SK-N-MC (cell line): ENCODE measurements around the gene SGO1.
A peak's percentile ranks its signal among the peaks of the same experiment; 100 is the strongest.

ENCODE experiments used
- DNase-seq: peaks from one replicate; pipeline ENCODE4 v3.0.0-alpha.2; 2011; ENCODE audit warnings: low read depth, low spot score
- H3K27ac ChIP-seq: fragments of 200-600 bp; sonication (generic); 2 replicates; pipeline ENCODE4 v1.5.1; 2016; ENCODE audit warnings: mixed run types
- H3K36me3 ChIP-seq: fragments of 200-600 bp; sonication (generic); 2 replicates; pipeline ENCODE4 v1.6.1; 2017; ENCODE audit warnings: antibody characterized with exemption, low read length, mixed read lengths; ENCODE audit not compliant: insufficient read depth
- H3K4me3 ChIP-seq: fragments of 200-600 bp; sonication (generic); 2 replicates; pipeline ENCODE4 v1.5.1; 2016
- H3K9ac ChIP-seq: fragments of 200-600 bp; sonication (generic); 2 replicates; pipeline ENCODE4 v1.8.0; 2017; ENCODE audit warnings: mixed run types, mixed read lengths; ENCODE audit not compliant: insufficient read length
- H3K9me3 ChIP-seq: fragments of 200-600 bp; sonication (generic); 2 replicates; pipeline ENCODE4 v1.6.1; 2017; ENCODE audit warnings: low read depth, mild to moderate bottlenecking, antibody characterized with exemption, low read length, moderate library complexity, mixed read lengths
- EZH2 ChIP-seq: fragments of 200-600 bp; sonication (generic); IDR thresholded peaks from one replicate; pipeline ENCODE4 v1.6.1; 2017; ENCODE audit warnings: antibody characterized with exemption
- FOXP2 ChIP-seq: optimal IDR thresholded peaks from 2 replicates; pipeline ENCODE3; 2011; ENCODE audit warnings: mild to moderate bottlenecking, moderate library complexity; ENCODE audit not compliant: insufficient read depth; ENCODE audit errors: extremely low read length, control extremely low read depth
- POLR2AphosphoS5 ChIP-seq: IDR thresholded peaks from 2 replicates; pipeline ENCODE4 v1.6.1; 2012; ENCODE audit warnings: mild to moderate bottlenecking, low read depth, low read length, borderline replicate concordance

SGO1 gene

DNA sequence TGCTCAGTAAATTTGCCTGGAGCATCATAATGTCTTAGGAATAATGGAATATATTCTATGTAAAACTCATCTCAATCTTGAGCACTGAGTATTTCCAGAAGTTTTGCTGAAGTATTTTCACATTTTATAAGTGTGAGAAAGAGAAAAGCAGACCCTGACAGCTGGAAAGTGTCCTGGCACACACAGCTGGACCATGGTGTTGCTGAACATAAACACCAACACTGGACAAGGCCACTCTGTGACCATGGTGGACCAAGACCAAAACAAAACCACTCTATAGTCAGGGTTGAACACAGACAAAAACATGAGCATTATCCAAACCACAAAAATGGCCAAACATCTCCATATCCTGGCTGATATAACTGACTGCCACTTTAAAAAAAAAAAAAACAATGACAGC lies 15.1 kb upstream of the SGO1 start:
- TF ChIP-seq POLR2AphosphoS5 (no peak), FOXP2 (no peak), EZH2 (no peak)
- DNase-seq: no peak
- no peak overlapping the region for H3K4me3 ChIP-seq
- no peak overlapping the region for H3K27ac ChIP-seq
- H3K9me3 ChIP-seq: no peaks in the 10 kb centered on the region
- H3K9ac ChIP-seq: no peak overlapping the region
- no peaks in the 10 kb centered on the region for H3K36me3 ChIP-seq

DNA sequence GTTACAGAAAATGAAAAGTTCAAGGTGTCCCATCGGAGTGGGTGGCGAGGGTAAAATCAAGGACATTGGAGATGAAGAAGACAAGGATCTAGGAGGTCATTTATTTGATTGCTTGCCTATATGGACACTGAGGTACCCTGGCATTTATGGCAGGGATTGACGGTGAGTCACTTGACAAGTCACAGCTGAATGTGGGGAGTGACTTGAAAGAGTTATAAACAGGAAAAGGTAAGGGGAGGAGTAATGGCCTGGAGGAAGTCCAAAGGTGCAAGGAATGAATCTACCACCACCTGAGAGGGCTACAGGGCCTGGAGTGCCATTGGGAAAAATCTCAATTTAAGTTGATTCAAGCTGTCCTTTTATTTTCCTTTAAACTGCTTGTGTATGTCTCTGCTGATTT lies 11.8 kb upstream of the SGO1 start:
- Histone ChIP-seq H3K9me3 (no peaks in the 10 kb centered on the region), H3K36me3 (no peaks in the 10 kb centered on the region), H3K4me3 (no peak overlapping the region), H3K9ac (no peak overlapping the region), H3K27ac (no peak overlapping the region)
- DNase-seq: no peak
- TF ChIP-seq EZH2 (no peak), POLR2AphosphoS5 (no peak), FOXP2 (no peak)

DNA sequence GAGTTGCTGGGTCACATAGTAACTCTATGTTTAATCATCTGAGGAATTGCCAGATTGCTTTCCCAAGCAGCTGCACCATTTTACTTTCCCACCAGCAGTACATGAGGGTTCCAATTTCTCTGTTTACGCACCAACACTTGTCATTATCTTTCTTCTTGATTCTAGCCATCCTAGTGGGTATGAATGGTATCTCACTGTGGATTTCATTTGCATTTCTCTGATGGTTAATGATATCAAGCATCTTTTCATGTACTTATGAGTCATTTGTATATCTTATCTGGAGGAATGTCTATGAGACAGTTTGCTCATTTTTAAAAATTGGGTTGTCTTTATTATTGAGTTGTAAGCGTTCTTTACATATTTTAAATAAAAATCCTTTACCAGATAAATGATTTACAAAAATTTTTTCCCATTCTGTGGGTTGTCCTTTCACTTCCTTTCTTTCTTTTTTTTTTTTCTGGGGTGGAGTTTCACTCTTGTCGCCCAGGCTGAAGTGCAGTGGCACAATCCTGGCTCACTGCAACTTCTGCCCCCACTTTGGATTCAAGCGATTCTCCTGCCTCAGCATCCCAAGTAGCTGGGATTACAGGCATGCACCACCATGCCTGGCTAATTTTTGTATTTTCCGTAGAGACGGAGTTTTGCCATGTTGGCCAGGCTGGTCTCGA lies 8.9 kb upstream of the SGO1 start:
- no peak overlapping the region for H3K9ac ChIP-seq
- no peak for DNase-seq
- H3K27ac ChIP-seq: no peak overlapping the region
- no peaks in the 10 kb centered on the region for H3K9me3 ChIP-seq
- TF ChIP-seq EZH2 (no peak), FOXP2 (no peak), POLR2AphosphoS5 (no peak)
- no peaks in the 10 kb centered on the region for H3K36me3 ChIP-seq
- H3K4me3 ChIP-seq: no peak overlapping the region

DNA sequence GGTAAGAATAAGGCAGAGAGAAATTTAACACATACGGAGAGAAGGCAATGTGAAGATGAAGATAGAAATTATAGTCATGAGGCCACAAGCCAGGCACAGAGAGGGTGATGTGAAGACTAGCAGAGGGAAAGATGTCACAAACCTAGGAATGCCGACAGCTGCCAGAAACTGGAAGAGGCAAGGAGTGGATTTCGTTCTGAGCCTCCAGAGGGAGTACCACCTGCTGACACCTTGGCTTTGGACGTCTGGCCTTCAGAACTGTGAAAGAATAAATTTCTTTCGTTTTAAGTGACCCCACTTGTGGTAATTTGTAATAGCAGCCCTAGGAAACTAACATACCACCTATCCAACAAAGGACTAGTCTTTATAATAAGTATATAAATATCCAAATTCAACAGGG lies 5.0 kb upstream of the SGO1 start:
- Histone ChIP-seq H3K36me3 (no peaks in the 10 kb centered on the region), H3K4me3 (no peak overlapping the region), H3K27ac (no peak overlapping the region), H3K9me3 (no peaks in the 10 kb centered on the region), H3K9ac (no peak overlapping the region)
- no peak for TF ChIP-seq POLR2AphosphoS5
- TF ChIP-seq EZH2: no peak
- no peak for TF ChIP-seq FOXP2
- DNase-seq: no peak

DNA sequence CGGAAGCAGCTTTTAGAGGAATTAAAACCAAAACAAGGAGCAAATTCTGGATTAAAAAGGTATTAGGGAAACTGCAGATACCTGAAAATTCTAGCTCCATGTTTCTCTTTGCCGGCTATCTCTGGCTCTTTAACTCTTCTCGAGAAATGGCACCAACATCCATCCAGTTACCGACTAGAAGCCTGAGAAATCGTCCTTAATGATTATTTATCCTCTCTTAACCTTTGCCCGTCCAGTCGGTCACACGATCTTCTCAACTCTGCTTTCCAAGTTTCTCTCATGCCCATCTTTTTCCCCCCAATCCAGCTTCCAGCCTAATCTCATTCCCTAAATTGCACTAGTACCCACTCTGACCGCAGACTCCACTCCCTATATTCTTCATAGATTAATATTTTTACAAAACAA lies 596 bp upstream of the SGO1 start:
- no peak for DNase-seq
- Histone ChIP-seq H3K36me3 (peaks cover 10% of the 10 kb centered on the region), H3K4me3 (peak overlapping the region; percentile 90), H3K9ac (peak overlapping the region; percentile 95), H3K9me3 (no peaks in the 10 kb centered on the region), H3K27ac (peak overlapping the region; percentile 60; the same call in 1 of the 2 replicates)
- no peak for TF ChIP-seq POLR2AphosphoS5
- TF ChIP-seq FOXP2: no peak
- TF ChIP-seq EZH2: no peak

DNA sequence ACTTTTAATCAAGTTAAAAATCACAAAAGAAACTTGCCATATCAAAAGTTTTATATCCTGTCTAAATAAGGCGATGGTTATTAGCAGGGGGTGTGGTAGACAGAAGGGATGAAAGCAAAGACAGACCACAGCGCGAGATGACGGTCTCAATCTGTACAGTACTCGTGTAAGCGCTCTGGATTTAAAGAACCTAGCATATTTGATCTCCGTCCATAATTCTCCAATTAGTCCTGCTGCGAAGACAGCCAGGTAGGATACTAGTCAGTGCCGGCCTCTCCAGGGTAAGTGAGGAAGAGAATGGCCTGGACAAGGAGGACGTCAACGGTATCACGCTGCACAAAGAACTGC lies 701 bp downstream of the SGO1 start:
- H3K9ac ChIP-seq: peak overlapping the region; percentile 84
- TF ChIP-seq FOXP2 (no peak), POLR2AphosphoS5 (no peak), EZH2 (no peak)
- no peak for DNase-seq
- H3K27ac ChIP-seq: no peak overlapping the region
- peaks cover 10% of the 10 kb centered on the region for H3K36me3 ChIP-seq
- H3K9me3 ChIP-seq: no peaks in the 10 kb centered on the region
- peak overlapping the region; percentile 90 for H3K4me3 ChIP-seq

DNA sequence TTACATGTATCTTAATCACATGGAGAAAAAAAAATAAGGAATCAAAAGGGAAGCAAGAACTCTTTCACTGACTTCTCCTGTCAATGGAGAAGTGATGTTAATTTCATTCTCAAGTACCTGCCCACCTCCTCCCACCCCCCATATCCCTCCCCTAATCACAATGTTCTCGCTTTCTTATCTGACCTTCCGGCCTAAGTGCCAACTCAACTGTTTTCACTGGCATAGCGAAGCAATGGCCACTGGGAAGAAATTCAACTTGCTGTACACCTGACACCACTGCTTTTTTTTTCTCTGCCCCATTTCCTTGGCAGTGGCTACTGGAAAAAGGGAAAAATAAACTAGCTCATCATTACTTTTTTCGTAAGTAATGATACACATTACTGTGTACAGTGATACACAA lies 3.8 kb downstream of the SGO1 start:
- TF ChIP-seq EZH2 (no peak), POLR2AphosphoS5 (no peak), FOXP2 (no peak)
- peaks cover 20% of the 10 kb centered on the region for H3K36me3 ChIP-seq
- H3K27ac ChIP-seq: no peak overlapping the region
- H3K9me3 ChIP-seq: no peaks in the 10 kb centered on the region
- no peak overlapping the region for H3K4me3 ChIP-seq
- no peak for DNase-seq
- no peak overlapping the region for H3K9ac ChIP-seq

DNA sequence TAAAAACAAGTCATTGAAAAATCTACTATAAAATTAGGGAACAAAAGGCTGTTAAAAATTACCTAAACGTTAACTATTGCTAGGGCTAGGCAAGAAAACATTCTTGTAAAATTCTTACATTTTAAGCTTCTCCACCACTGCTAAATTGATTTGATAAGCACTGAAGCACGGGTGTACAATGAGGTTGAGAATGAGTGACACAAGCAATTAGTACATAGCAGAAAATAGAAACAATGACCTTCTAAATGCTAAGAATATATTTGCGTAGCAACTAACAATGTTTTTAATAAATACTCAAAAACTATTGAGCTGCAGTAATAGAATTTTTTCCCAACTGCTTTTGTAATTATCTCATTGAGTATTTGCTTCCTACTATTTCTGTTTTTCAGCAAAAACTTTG lies 4.7 kb downstream of the SGO1 start:
- H3K36me3 ChIP-seq: peaks cover 20% of the 10 kb centered on the region

DNA sequence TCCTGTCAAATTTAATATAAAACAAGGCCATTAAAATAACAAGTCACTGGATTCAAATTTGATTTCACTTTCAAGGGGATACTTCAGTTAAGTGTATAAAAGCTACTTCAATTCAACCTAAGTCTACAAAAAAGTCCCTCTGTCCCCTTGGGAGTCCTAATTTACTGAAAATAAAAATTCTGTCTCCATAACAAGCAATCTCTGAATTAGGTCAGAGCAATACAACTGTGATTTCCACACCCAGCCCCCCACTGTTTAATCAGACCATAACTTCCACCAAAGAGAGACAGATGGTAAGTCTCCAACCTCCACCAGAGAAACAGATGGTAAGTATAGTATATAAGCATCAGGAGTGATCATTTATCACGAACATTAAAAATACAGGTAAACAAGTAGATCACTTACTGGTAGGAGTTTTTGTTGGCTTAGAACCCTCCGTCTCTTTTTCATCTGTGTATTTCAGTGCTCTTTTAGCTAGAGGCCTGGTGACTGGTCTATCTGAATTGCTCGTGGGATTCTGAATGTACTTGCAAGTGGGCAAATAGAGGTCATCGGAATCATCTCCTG lies 12.1 kb downstream of the SGO1 start:
- Histone ChIP-seq H3K9me3 (no peaks in the 10 kb centered on the region), H3K27ac (no peak overlapping the region), H3K9ac (no peak overlapping the region), H3K36me3 (peaks cover 23% of the 10 kb centered on the region), H3K4me3 (no peak overlapping the region)
- TF ChIP-seq FOXP2 (no peak), POLR2AphosphoS5 (no peak), EZH2 (no peak)
- no peak for DNase-seq

More for the DNA sequence above, 4.7 kb downstream of the SGO1 start:
- no peak overlapping the region for H3K4me3 ChIP-seq
- no peak overlapping the region for H3K27ac ChIP-seq
- no peak overlapping the region for H3K9ac ChIP-seq
- no peak for DNase-seq
- no peak for TF ChIP-seq EZH2
- no peak for TF ChIP-seq FOXP2
- no peak for TF ChIP-seq POLR2AphosphoS5
- no peaks in the 10 kb centered on the region for H3K9me3 ChIP-seq
